GM18909 (cell line): ENCODE data around the gene UPK3BL1.
A peak's percentile ranks its signal among the peaks of the same experiment; 100 is the strongest.

Source experiments
- ATAC-seq: cut with Tn5 transposase; IDR thresholded peaks from one replicate; pipeline ENCODE4 v1.9.1; 2021; ENCODE audit warnings: mild to moderate bottlenecking; ENCODE audit not compliant: unreplicated experiment, poor library complexity

Gene UPK3BL1

DNA sequence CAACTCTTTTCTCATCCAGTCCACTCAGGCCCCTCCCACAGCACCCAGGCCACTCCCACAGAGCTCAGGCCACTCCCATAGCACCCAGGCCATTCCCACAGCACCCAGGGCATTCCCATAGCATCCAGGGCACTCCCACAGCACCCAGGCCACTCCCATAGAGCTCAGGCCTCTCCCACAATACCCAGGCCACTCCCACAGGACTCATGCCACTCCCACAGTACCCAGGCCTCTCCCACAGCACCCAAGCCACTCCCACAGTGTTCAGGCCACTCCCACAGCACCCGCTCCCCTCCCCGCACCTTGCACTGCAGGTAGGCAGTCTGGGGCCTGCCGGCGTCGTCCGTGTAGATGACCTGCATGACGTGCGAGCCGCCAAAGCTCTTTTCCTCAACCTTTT is 52.7 kb downstream of the UPK3BL1 start:
- ATAC-seq: peak; percentile 39
